ENCODE data around the gene ST3GAL6. TPM values are rescaled to one million over a fixed set of nuclear protein-coding genes. Genes with fewer than 3 reads are reported as not detected.
A peak's percentile ranks its signal among the peaks of the same experiment; 100 is the strongest.

The ST3GAL6 gene
- total and polyA plus RNA-seq, 2 of the 13 experiments (the other 11 are each of a cell fraction or from before 2014, with no cell fraction given) = 17.5 to 23.2 TPM

GRCh38 chr3:98776140-98776493 is 13.0 kb downstream of the ST3GAL6 start (continued):
- TF ChIP-seq, protein P1, sequence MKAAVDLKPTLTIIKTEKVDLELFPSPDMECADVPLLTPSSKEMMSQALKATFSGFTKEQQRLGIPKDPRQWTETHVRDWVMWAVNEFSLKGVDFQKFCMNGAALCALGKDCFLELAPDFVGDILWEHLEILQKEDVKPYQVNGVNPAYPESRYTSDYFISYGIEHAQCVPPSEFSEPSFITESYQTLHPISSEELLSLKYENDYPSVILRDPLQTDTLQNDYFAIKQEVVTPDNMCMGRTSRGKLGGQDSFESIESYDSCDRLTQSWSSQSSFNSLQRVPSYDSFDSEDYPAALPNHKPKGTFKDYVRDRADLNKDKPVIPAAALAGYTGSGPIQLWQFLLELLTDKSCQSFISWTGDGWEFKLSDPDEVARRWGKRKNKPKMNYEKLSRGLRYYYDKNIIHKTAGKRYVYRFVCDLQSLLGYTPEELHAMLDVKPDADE (CRISPR knock-in tag; IDR thresholded peaks at IDR 0.05) = no peak

DNA sequence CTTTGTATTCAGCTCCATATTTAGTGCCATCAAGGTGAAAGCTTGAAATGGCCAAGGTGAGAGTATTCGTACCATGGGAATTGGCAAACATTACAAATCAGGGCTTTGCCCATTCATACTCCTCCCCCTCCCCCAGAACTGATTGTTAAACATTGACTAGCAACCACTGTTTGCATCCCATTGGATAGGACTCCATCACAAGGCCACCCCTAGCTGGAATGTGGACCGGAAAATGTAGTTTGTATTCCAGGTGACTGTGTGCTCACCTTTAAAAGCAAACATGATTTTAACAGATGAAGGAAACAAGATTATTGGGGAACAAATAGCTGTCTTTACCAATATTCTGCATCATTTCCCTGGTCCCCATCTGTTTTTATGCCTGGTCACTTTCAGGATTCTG is 14.1 kb downstream of the ST3GAL6 start:
- H3K36me3 ChIP-seq (replicated peaks in 1 of 2; ENCODE audit: control insufficient read depth in 1 of 2, insufficient read depth in 2 of 2, low read length in 2 of 2) = peaks cover 0 to 3% of the 10 kb centered on the region in 2 experiments; a peak in 4 of 5 replicates
- in situ Hi-C loops (cut with HindIII; ENCODE audit: extremely low pct_ligation_motif_present, low pct_unique_long_range_greater_than_20kb) = loop anchor here (5.0 kb wide), 1 partner anchor 45 kb away; no protein-coding TSS in a partner anchor
- peak; percentile 97 for FAIRE-seq
- BruUV-seq (replicated peaks) = no TSS peak
- intact Hi-C loops (cut with micrococcal nuclease; ENCODE audit: unreplicated experiment) = no loop called here
- peak; percentile 81 for ATAC-seq
- peak overlapping the region; percentile 48 for H3K4me2 ChIP-seq (ENCODE audit: low read depth, low read length)
- H3K4me1 ChIP-seq (ENCODE audit: insufficient read depth, low read length) = peaks cover 74% of the 10 kb centered on the region
- DNase-seq (ENCODE audit: low spot score) = peak; percentile 93
- peaks cover 3% of the 10 kb centered on the region for H3K79me2 ChIP-seq (ENCODE audit: insufficient read depth, low read length)
- no peak overlapping the region for H2AFZ ChIP-seq (ENCODE audit: low read length)
- H4K20me1 ChIP-seq (ENCODE audit: insufficient read depth, low read length) = no peaks in the 10 kb centered on the region
- POLR2A ChIA-PET = interaction anchor here (0.6 to 1.6 kb wide), 5 partner anchors 8 to 124 kb away, joined by 3 to 17 read pairs (median 3); partner anchors contain the start of gene DCBLD2
- CTCF ChIA-PET (ENCODE audit: low intra/inter-chr PET ratio, low total read pairs) = no interaction called here
- peak overlapping the region; percentile 83 for H3K27ac ChIP-seq (ENCODE audit: extremely low read length, insufficient read depth, low read length)
- WGBS (ENCODE audit: low lambda C conversion rate) = 4% methylated on average over 2 of the region's 2 CpGs
- no peaks in the 10 kb centered on the region for H3K9me3 ChIP-seq (ENCODE audit: low read length)
- H3K27me3 ChIP-seq (ENCODE audit: control insufficient read depth in 1 of 2, insufficient read depth in 2 of 2, low read length in 2 of 2) = no peaks in the 10 kb centered on the region
- H3K4me3 ChIP-seq (replicated peaks in 1 of 3; ENCODE audit: insufficient read depth in 1 of 3, low read depth in 2 of 3, low read length in 3 of 3) = no peak overlapping the region
- no peak overlapping the region for H3K9ac ChIP-seq (ENCODE audit: insufficient read depth, low read depth, low read length)
- TF ChIP-seq ZNF207 (IDR thresholded peaks at IDR 0.05; ENCODE audit: borderline replicate concordance) = no peak
- TF ChIP-seq, protein P2, sequence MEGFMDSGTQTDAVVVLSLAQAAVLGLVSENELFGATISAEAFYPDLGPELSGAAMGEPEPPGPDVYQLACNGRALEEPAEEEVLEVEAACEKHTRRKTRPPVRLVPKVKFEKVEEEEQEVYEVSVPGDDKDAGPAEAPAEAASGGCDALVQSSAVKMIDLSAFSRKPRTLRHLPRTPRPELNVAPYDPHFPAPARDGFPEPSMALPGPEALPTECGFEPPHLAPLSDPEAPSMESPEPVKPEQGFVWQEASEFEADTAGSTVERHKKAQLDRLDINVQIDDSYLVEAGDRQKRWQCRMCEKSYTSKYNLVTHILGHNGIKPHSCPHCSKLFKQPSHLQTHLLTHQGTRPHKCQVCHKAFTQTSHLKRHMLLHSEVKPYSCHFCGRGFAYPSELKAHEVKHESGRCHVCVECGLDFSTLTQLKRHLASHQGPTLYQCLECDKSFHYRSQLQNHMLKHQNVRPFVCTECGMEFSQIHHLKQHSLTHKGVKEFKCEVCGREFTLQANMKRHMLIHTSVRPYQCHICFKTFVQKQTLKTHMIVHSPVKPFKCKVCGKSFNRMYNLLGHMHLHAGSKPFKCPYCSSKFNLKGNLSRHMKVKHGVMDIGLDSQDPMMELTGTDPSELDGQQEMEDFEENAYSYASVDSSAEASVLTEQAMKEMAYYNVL (CRISPR knock-in tag; IDR thresholded peaks at IDR 0.05; ENCODE audit: borderline replicate concordance) = no peak; the same call in 1 of the 2 replicates
- no peak for TF ChIP-seq PAF1 (CRISPR knock-in tag; IDR thresholded peaks at IDR 0.05)
- TF ChIP-seq LCORL (IDR thresholded peaks at IDR 0.05) = no peak
- peak; percentile 55; the same call in 1 of the 2 replicates for TF ChIP-seq LCORL (CRISPR knock-in tag; IDR thresholded peaks at IDR 0.05)
- peak; percentile 47; the same call in 1 of the 2 replicates for TF ChIP-seq PITX1 (CRISPR knock-in tag; IDR thresholded peaks at IDR 0.05)
- no peak for TF ChIP-seq ZNF512B (CRISPR knock-in tag; IDR thresholded peaks at IDR 0.05; ENCODE audit: borderline replicate concordance)
- TF ChIP-seq, protein P3, sequence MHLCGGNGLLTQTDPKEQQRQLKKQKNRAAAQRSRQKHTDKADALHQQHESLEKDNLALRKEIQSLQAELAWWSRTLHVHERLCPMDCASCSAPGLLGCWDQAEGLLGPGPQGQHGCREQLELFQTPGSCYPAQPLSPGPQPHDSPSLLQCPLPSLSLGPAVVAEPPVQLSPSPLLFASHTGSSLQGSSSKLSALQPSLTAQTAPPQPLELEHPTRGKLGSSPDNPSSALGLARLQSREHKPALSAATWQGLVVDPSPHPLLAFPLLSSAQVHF (CRISPR knock-in tag; IDR thresholded peaks at IDR 0.05) = no peak
- TF ChIP-seq MNT (IDR thresholded peaks at IDR 0.05) = no peak
- no peak for TF ChIP-seq ZNF282 (IDR thresholded peaks at IDR 0.05; ENCODE audit: partially characterized antibody)
- TF ChIP-seq NCOA2 (CRISPR knock-in tag; IDR thresholded peaks at IDR 0.05) = peak; percentile 87
- TF ChIP-seq ZSCAN30 (CRISPR knock-in tag; IDR thresholded peaks at IDR 0.05) = no peak
- peak; percentile 55; the same call in 1 of the 2 replicates for TF ChIP-seq HNF4G (IDR thresholded peaks at IDR 0.05; ENCODE audit: borderline replicate concordance, low read depth, low read length)
- no peak for TF ChIP-seq HNF4G (CRISPR knock-in tag; IDR thresholded peaks at IDR 0.05; ENCODE audit: borderline replicate concordance, low read depth)
- no peak for TF ChIP-seq ZNF546 (CRISPR knock-in tag; conservative IDR thresholded peaks at IDR 0.05)
